Measurements from ENCODE around the gene BMPR1A. TPM values are rescaled to one million over a fixed set of nuclear protein-coding genes. Genes with fewer than 3 reads are reported as not detected.

BMPR1A gene
- polyA plus RNA-seq (2013) = 0.07 TPM

GRCh38 chr10:86756511-86757112 is at the start of gene BMPR1A:
Gene BMPR1A (plus strand): TSS chr10:86756619. CDS start chr10:86876019, 119,400 bp downstream.
- Histone ChIP-seq H3K27ac (ENCODE audit: insufficient read depth in 1 of 2, low read depth in 1 of 2, low read length in 2 of 2, poor library complexity in 1 of 2, severe bottlenecking in 2 of 2) (peak within 1 kb of the TSS in 1 of 2 experiments; percentile 76), H3K4me3 (ENCODE audit: control insufficient read depth in 1 of 7, extremely low read depth in 1 of 7, insufficient read depth in 4 of 7, low read depth in 2 of 7, low read length in 6 of 7) (peak within 1 kb of the TSS; percentile 44 to 80 (median 58)), H3K4me1 (ENCODE audit: control extremely low read depth in 1 of 4, control insufficient read depth in 4 of 4, insufficient read depth in 4 of 4, low read length in 3 of 4) (peaks cover 0 to 23% (median 16%) of the 10 kb centered on the region in 4 experiments), H3K36me3 (ENCODE audit: control insufficient read depth in 4 of 4, insufficient read depth in 4 of 4, low read length in 3 of 4) (no peaks in the 10 kb centered on the region), H3K9me3 (ENCODE audit: control extremely low read depth in 1 of 5, control insufficient read depth in 4 of 5, insufficient read depth in 2 of 5, low read depth in 1 of 5, low read length in 4 of 5) (no peaks in the 10 kb centered on the region), H3K27me3 (replicated peaks in 2 of 5; ENCODE audit: control insufficient read depth in 4 of 5, insufficient read depth in 5 of 5, low read length in 4 of 5) (peaks cover 30 to 75% (median 41%) of the 10 kb centered on the region in 5 experiments)
- POLR2A ChIA-PET = interaction anchor here (0.7 kb wide), 1 partner anchor 137 kb away, joined by 3 read pairs; no protein-coding TSS in a partner anchor
- CTCF ChIA-PET = no interaction called here
- no peak for DNase-seq
- WGBS (ENCODE audit: insufficient coverage) = under 1% methylated on average over 57 of the region's 85 CpGs

GRCh38 chr10:86706977-86707376 is 49.4 kb upstream of the BMPR1A start:
- Histone ChIP-seq H3K36me3 (ENCODE audit: control insufficient read depth in 4 of 4, insufficient read depth in 4 of 4, low read length in 3 of 4) (no peaks in the 10 kb centered on the region), H3K4me3 (ENCODE audit: control insufficient read depth in 1 of 7, extremely low read depth in 1 of 7, insufficient read depth in 4 of 7, low read depth in 2 of 7, low read length in 6 of 7) (no peak overlapping the region), H3K4me1 (ENCODE audit: control extremely low read depth in 1 of 4, control insufficient read depth in 4 of 4, insufficient read depth in 4 of 4, low read length in 3 of 4) (peaks cover 0 to 5% (median 4%) of the 10 kb centered on the region in 4 experiments), H3K27ac (ENCODE audit: insufficient read depth in 1 of 2, low read depth in 1 of 2, low read length in 2 of 2, poor library complexity in 1 of 2, severe bottlenecking in 2 of 2) (no peak overlapping the region), H3K9me3 (ENCODE audit: control extremely low read depth in 1 of 5, control insufficient read depth in 4 of 5, insufficient read depth in 2 of 5, low read depth in 1 of 5, low read length in 4 of 5) (no peaks in the 10 kb centered on the region), H3K27me3 (replicated peaks in 2 of 5; ENCODE audit: control insufficient read depth in 4 of 5, insufficient read depth in 5 of 5, low read length in 4 of 5) (peaks cover 0 to 2% (median 0%) of the 10 kb centered on the region in 5 experiments)
- WGBS (ENCODE audit: insufficient coverage) = no CpG with 5 or more reads among the region's 1 CpG
- ChIA-PET POLR2A (no interaction called here), CTCF (interaction anchor here (1.5 to 4.0 kb wide), 2 partner anchors 13 to 18 kb away, joined by 3 to 15 read pairs; no protein-coding TSS in a partner anchor)
- no peak for DNase-seq

- ChIA-PET POLR2A (no interaction called here), CTCF (interaction anchor here (0.8 to 4.0 kb wide), 2 partner anchors 13 to 182 kb away, joined by 3 to 15 read pairs; no protein-coding TSS in a partner anchor)
- WGBS (ENCODE audit: insufficient coverage) = 80% methylated on average over 3 of the region's 4 CpGs
- peaks cover 0 to 7% (median 0%) of the 10 kb centered on the region in 5 experiments for H3K27me3 ChIP-seq (replicated peaks in 2 of 5; ENCODE audit: control insufficient read depth in 4 of 5, insufficient read depth in 5 of 5, low read length in 4 of 5)
- H3K36me3 ChIP-seq (ENCODE audit: control insufficient read depth in 4 of 4, insufficient read depth in 4 of 4, low read length in 3 of 4) = no peaks in the 10 kb centered on the region
- H3K9me3 ChIP-seq (ENCODE audit: control extremely low read depth in 1 of 5, control insufficient read depth in 4 of 5, insufficient read depth in 2 of 5, low read depth in 1 of 5, low read length in 4 of 5) = no peaks in the 10 kb centered on the region
- no peak overlapping the region for H3K27ac ChIP-seq (ENCODE audit: insufficient read depth in 1 of 2, low read depth in 1 of 2, low read length in 2 of 2, poor library complexity in 1 of 2, severe bottlenecking in 2 of 2)
- DNase-seq = no peak
- H3K4me3 ChIP-seq (ENCODE audit: control insufficient read depth in 1 of 7, extremely low read depth in 1 of 7, insufficient read depth in 4 of 7, low read depth in 2 of 7, low read length in 6 of 7) = no peak overlapping the region
- peaks cover 0 to 10% (median 6%) of the 10 kb centered on the region in 4 experiments for H3K4me1 ChIP-seq (ENCODE audit: control extremely low read depth in 1 of 4, control insufficient read depth in 4 of 4, insufficient read depth in 4 of 4, low read length in 3 of 4)
Observed at GRCh38 chr10:86707505-86707904, 48.9 kb upstream of the BMPR1A start.

- WGBS (ENCODE audit: insufficient coverage) = 94% methylated on average over 7 of the region's 8 CpGs
- CTCF ChIA-PET = interaction anchor here (0.8 to 4.0 kb wide), 3 partner anchors 14 to 191 kb away, joined by 3 to 15 read pairs (median 3); no protein-coding TSS in a partner anchor
- POLR2A ChIA-PET = no interaction called here
Observed at GRCh38 chr10:86708068-86708782, 48.2 kb upstream of the BMPR1A start.

GRCh38 chr10:86708783-86709380 is 47.5 kb upstream of the BMPR1A start:
- POLR2A ChIA-PET = no interaction called here
- H3K36me3 ChIP-seq (ENCODE audit: control insufficient read depth in 4 of 4, insufficient read depth in 4 of 4, low read length in 3 of 4) = no peaks in the 10 kb centered on the region
- CTCF ChIA-PET = interaction anchor here (0.9 to 4.0 kb wide), 2 partner anchors 15 to 190 kb away, joined by 3 to 15 read pairs; no protein-coding TSS in a partner anchor
- H3K4me1 ChIP-seq (ENCODE audit: control extremely low read depth in 1 of 4, control insufficient read depth in 4 of 4, insufficient read depth in 4 of 4, low read length in 3 of 4) = peaks cover 0 to 10% (median 6%) of the 10 kb centered on the region in 4 experiments
- H3K9me3 ChIP-seq (ENCODE audit: control extremely low read depth in 1 of 5, control insufficient read depth in 4 of 5, insufficient read depth in 2 of 5, low read depth in 1 of 5, low read length in 4 of 5) = no peaks in the 10 kb centered on the region
- DNase-seq = no peak
- H3K27me3 ChIP-seq (replicated peaks in 2 of 5; ENCODE audit: control insufficient read depth in 4 of 5, insufficient read depth in 5 of 5, low read length in 4 of 5) = peaks cover 0 to 13% (median 0%) of the 10 kb centered on the region in 5 experiments
- WGBS (ENCODE audit: insufficient coverage) = 100% methylated on average over 4 of the region's 5 CpGs
- H3K27ac ChIP-seq (ENCODE audit: insufficient read depth in 1 of 2, low read depth in 1 of 2, low read length in 2 of 2, poor library complexity in 1 of 2, severe bottlenecking in 2 of 2) = no peak overlapping the region
- no peak overlapping the region for H3K4me3 ChIP-seq (ENCODE audit: control insufficient read depth in 1 of 7, extremely low read depth in 1 of 7, insufficient read depth in 4 of 7, low read depth in 2 of 7, low read length in 6 of 7)

More at GRCh38 chr10:86708068-86708782, 48.2 kb upstream of the BMPR1A start:
- Histone ChIP-seq H3K27me3 (replicated peaks in 2 of 5; ENCODE audit: control insufficient read depth in 4 of 5, insufficient read depth in 5 of 5, low read length in 4 of 5) (peaks cover 0 to 9% (median 0%) of the 10 kb centered on the region in 5 experiments), H3K36me3 (ENCODE audit: control insufficient read depth in 4 of 4, insufficient read depth in 4 of 4, low read length in 3 of 4) (no peaks in the 10 kb centered on the region), H3K9me3 (ENCODE audit: control extremely low read depth in 1 of 5, control insufficient read depth in 4 of 5, insufficient read depth in 2 of 5, low read depth in 1 of 5, low read length in 4 of 5) (no peaks in the 10 kb centered on the region), H3K27ac (ENCODE audit: insufficient read depth in 1 of 2, low read depth in 1 of 2, low read length in 2 of 2, poor library complexity in 1 of 2, severe bottlenecking in 2 of 2) (no peak overlapping the region), H3K4me3 (ENCODE audit: control insufficient read depth in 1 of 7, extremely low read depth in 1 of 7, insufficient read depth in 4 of 7, low read depth in 2 of 7, low read length in 6 of 7) (no peak overlapping the region), H3K4me1 (ENCODE audit: control extremely low read depth in 1 of 4, control insufficient read depth in 4 of 4, insufficient read depth in 4 of 4, low read length in 3 of 4) (peaks cover 0 to 10% (median 6%) of the 10 kb centered on the region in 4 experiments)
- no peak for DNase-seq

GRCh38 chr10:86709396-86710185 is 46.8 kb upstream of the BMPR1A start:
- Histone ChIP-seq H3K36me3 (ENCODE audit: control insufficient read depth in 4 of 4, insufficient read depth in 4 of 4, low read length in 3 of 4) (no peaks in the 10 kb centered on the region), H3K4me3 (ENCODE audit: control insufficient read depth in 1 of 7, extremely low read depth in 1 of 7, insufficient read depth in 4 of 7, low read depth in 2 of 7, low read length in 6 of 7) (no peak overlapping the region), H3K4me1 (ENCODE audit: control extremely low read depth in 1 of 4, control insufficient read depth in 4 of 4, insufficient read depth in 4 of 4, low read length in 3 of 4) (peaks cover 0 to 10% (median 6%) of the 10 kb centered on the region in 4 experiments), H3K9me3 (ENCODE audit: control extremely low read depth in 1 of 5, control insufficient read depth in 4 of 5, insufficient read depth in 2 of 5, low read depth in 1 of 5, low read length in 4 of 5) (no peaks in the 10 kb centered on the region), H3K27ac (ENCODE audit: insufficient read depth in 1 of 2, low read depth in 1 of 2, low read length in 2 of 2, poor library complexity in 1 of 2, severe bottlenecking in 2 of 2) (no peak overlapping the region), H3K27me3 (replicated peaks in 2 of 5; ENCODE audit: control insufficient read depth in 4 of 5, insufficient read depth in 5 of 5, low read length in 4 of 5) (peaks cover 0 to 16% (median 0%) of the 10 kb centered on the region in 5 experiments)
- ChIA-PET POLR2A (no interaction called here), CTCF (interaction anchor here (0.9 to 4.0 kb wide), 4 partner anchors 9 to 193 kb away, joined by 3 to 15 read pairs (median 3); no protein-coding TSS in a partner anchor)
- WGBS (ENCODE audit: insufficient coverage) = 100% methylated on average over 9 of the region's 16 CpGs
- DNase-seq = no peak

All from common myeloid progenitor, CD34-positive (primary cell).